Nephron progenitor cell (in vitro differentiated cells): Measurements from ENCODE around the gene MTCL1.

Experiments
- DNase-seq: peaks from one replicate; pipeline ENCODE4 v3.0.0; 2021
- H3K27ac Mint-ChIP-seq: 2 replicates; pipeline ENCODE4 v1.8.0; 2021; ENCODE audit warnings: mild to moderate bottlenecking, moderate library complexity, mixed read lengths
- H3K27me3 Mint-ChIP-seq: 2 replicates; pipeline ENCODE4 v1.8.0; 2021; ENCODE audit warnings: mild to moderate bottlenecking, low read depth, mixed read lengths; ENCODE audit not compliant: poor library complexity
- H3K36me3 Mint-ChIP-seq: 2 replicates; pipeline ENCODE4 v1.8.0; 2021; ENCODE audit warnings: low read depth, mixed read lengths
- H3K4me1 Mint-ChIP-seq: 2 replicates; pipeline ENCODE4 v1.8.0; 2021; ENCODE audit warnings: mixed read lengths
- H3K4me3 Mint-ChIP-seq: 2 replicates; pipeline ENCODE4 v1.8.0; 2021; ENCODE audit warnings: mild to moderate bottlenecking, moderate library complexity, mixed read lengths
- H3K9me3 Mint-ChIP-seq: 2 replicates; pipeline ENCODE4 v1.8.0; 2021; ENCODE audit warnings: mild to moderate bottlenecking, moderate library complexity, mixed read lengths
- TF ChIP-seq, protein P1 (sequence below): fragments of 200-600 bp; sonication (generic); IDR thresholded peaks from 2 replicates; pipeline ENCODE4 v1.5.0; 2021; ENCODE audit warnings: antibody characterized with exemption

Gene MTCL1

GRCh38 chr18:8721094-8721669 is 15.8 kb downstream of the MTCL1 start:
- Mint-ChIP-seq H3K9me3 (peaks cover 3% of the 10 kb centered on the region), H3K4me3 (no peak overlapping the region), H3K4me1 (peaks cover 44% of the 10 kb centered on the region), H3K27me3 (peaks cover 8% of the 10 kb centered on the region), H3K36me3 (peaks cover 15% of the 10 kb centered on the region), H3K27ac (no peak overlapping the region)
- TF ChIP-seq, protein P1, sequence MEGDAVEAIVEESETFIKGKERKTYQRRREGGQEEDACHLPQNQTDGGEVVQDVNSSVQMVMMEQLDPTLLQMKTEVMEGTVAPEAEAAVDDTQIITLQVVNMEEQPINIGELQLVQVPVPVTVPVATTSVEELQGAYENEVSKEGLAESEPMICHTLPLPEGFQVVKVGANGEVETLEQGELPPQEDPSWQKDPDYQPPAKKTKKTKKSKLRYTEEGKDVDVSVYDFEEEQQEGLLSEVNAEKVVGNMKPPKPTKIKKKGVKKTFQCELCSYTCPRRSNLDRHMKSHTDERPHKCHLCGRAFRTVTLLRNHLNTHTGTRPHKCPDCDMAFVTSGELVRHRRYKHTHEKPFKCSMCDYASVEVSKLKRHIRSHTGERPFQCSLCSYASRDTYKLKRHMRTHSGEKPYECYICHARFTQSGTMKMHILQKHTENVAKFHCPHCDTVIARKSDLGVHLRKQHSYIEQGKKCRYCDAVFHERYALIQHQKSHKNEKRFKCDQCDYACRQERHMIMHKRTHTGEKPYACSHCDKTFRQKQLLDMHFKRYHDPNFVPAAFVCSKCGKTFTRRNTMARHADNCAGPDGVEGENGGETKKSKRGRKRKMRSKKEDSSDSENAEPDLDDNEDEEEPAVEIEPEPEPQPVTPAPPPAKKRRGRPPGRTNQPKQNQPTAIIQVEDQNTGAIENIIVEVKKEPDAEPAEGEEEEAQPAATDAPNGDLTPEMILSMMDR: no peak
- no peak for DNase-seq

DNA sequence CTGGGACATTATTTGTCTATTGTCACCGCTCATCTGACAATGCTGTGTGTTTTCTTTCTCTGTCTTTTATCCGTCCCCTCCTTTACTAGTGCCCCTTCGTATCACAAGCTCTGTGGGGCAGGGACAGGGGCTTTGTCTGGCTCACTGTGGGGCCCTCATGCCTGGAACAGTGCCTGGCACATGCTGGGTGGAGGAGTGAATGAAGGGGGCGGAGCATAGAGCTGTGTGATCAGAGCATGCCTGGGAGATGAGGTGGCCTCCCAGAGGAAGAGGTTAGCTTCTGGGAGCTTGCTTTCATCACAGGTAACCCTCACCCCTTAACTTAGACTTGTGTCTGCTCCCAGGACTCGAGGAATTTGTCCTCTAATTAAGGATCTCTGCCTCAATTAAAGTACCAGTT is 16.4 kb downstream of the MTCL1 start:
- Mint-ChIP-seq H3K27me3 (peaks cover 8% of the 10 kb centered on the region), H3K4me1 (peaks cover 44% of the 10 kb centered on the region), H3K36me3 (peaks cover 19% of the 10 kb centered on the region), H3K9me3 (peaks cover 4% of the 10 kb centered on the region), H3K27ac (no peak overlapping the region), H3K4me3 (no peak overlapping the region)
- TF ChIP-seq, protein P1: no peak
- no peak for DNase-seq

DNA sequence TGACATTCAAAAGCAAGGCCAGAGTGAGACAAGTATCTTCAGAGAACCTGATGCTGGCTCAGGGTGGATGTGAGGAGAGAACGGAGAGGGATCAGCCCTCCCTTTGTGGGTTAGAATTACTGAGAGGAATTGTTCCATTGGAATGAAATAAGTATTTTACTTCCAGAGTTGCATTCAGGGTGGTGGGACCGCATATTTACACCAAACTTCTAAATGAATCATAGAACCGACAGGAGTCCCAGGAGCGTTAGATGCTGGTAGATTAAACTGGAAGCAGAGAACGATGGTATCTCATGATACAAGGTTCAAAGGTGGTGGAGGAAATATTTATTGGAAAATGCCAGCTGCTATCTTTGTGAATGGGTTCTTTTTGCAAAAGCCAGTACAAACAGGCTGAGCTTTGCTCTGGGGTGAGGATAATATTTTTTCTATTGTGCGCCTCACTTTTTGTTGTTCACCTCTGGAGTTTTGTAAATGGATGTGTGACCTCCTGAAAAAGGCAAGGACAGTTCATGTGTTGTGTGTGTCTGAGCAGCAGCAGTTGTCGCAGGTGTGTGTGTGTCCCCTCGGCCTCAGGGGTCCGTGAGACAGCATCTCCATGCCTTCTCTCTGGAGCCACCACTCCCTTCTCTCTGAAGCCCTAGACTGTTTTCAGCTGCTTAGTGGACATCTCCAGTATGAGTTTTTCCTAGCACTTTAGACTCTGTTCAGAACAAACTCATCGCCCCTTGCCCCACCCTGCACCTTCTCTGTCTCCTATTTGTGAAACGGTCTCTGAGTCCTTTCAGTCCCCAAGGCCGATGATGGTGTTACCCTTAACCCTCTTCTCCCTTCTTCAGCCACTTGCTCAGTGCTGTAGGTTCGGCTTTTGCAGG is 17.8 kb downstream of the MTCL1 start:
- H3K36me3 Mint-ChIP-seq: peaks cover 32% of the 10 kb centered on the region
- TF ChIP-seq, protein P1: no peak
- H3K9me3 Mint-ChIP-seq: peaks cover 11% of the 10 kb centered on the region
- DNase-seq: no peak
- H3K27me3 Mint-ChIP-seq: peaks cover 3% of the 10 kb centered on the region
- peaks cover 30% of the 10 kb centered on the region for H3K4me1 Mint-ChIP-seq
- H3K27ac Mint-ChIP-seq: no peak overlapping the region
- no peak overlapping the region for H3K4me3 Mint-ChIP-seq

- no peak for DNase-seq
- H3K27ac Mint-ChIP-seq: no peak overlapping the region
- no peak overlapping the region for H3K4me3 Mint-ChIP-seq
- peaks cover 32% of the 10 kb centered on the region for H3K36me3 Mint-ChIP-seq
- TF ChIP-seq, protein P1: no peak
- H3K27me3 Mint-ChIP-seq: peaks cover 3% of the 10 kb centered on the region
- peaks cover 11% of the 10 kb centered on the region for H3K9me3 Mint-ChIP-seq
- peaks cover 19% of the 10 kb centered on the region for H3K4me1 Mint-ChIP-seq
Measured at GRCh38 chr18:8724452-8724851, 19.1 kb downstream of the MTCL1 start.

- Mint-ChIP-seq H3K27ac (no peak overlapping the region), H3K27me3 (peaks cover 7% of the 10 kb centered on the region), H3K4me3 (no peak overlapping the region), H3K36me3 (peaks cover 30% of the 10 kb centered on the region), H3K9me3 (peaks cover 11% of the 10 kb centered on the region), H3K4me1 (peaks cover 11% of the 10 kb centered on the region)
- TF ChIP-seq, protein P1: no peak
- no peak for DNase-seq
Measured at GRCh38 chr18:8726281-8726680, 20.9 kb downstream of the MTCL1 start.
